ENCODE measurements around the gene ACTRT3. TPM values are rescaled to one million over a fixed set of nuclear protein-coding genes. Genes with fewer than 3 reads are reported as not detected.

Gene ACTRT3
- total and polyA plus RNA-seq, 2 donors (not counting 3 experiments of a cell fraction or from before 2014, with no cell fraction given), result 2.6 to 3.3 TPM

DNA sequence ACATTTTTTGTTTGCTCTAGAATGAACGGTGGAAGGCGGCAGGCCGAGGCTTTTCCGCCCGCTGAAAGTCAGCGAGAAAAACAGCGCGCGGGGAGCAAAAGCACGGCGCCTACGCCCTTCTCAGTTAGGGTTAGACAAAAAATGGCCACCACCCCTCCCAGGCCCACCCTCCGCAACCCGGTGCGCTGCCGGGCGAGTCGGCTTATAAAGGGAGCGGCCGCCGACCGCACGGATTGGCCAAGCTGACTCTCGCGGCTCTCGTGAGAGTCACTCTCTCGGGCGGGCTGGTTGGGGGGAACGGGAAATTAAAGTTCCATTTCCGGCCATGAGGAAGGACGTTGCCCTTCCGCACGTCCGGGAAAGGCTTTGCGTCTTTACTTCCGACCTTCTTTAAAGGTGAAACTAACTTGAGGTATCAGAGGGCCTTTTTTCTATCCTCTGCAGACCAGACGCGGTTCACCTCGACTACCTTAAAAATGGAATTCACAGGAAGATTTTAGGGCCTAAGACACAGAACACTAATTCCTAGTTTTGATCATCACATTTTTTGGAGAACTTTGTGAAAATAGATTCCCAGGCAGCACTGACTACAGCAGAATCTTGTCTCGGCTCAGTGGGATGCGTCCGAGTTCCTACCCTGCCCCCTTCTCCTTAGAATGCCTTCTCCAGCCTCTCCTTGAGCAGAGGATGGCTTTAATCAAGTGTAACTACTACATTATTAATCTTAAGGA is 4.3 kb downstream of the ACTRT3 start, which contains the start of gene TERC:
Gene TERC (minus strand): TSS at position 179 of the 731 bp plus-strand sequence.
- Histone ChIP-seq H3K79me2 (ENCODE audit: control insufficient read depth, insufficient read depth, low read length) (no peaks in the 10 kb centered on the region), H3K4me2 (ENCODE audit: insufficient read depth, low read length) (peak within 1 kb of the TSS; percentile 74), H3K9me1 (replicated peaks; ENCODE audit: control insufficient read depth, extremely low read depth, insufficient read depth, low read length) (no peaks in the 10 kb centered on the region), H3K27me3 (ENCODE audit: control insufficient read depth in 2 of 2, insufficient read depth in 2 of 2, low read length in 2 of 2) (no peaks in the 10 kb centered on the region), H3K4me1 (ENCODE audit: control insufficient read depth, extremely low read depth, insufficient read depth, low read length) (peaks cover 7% of the 10 kb centered on the region), H3K36me3 (ENCODE audit: control insufficient read depth in 2 of 2, extremely low read depth in 1 of 2, insufficient read depth in 2 of 2, low read length in 2 of 2) (no peaks in the 10 kb centered on the region), H4K20me1 (replicated peaks; ENCODE audit: control insufficient read depth, extremely low read depth, insufficient read depth, low read length) (no peaks in the 10 kb centered on the region), H3K4me3 (replicated peaks in 1 of 3; ENCODE audit: insufficient read depth in 1 of 3, low read depth in 1 of 3, low read length in 3 of 3) (peak within 1 kb of the TSS; percentile 36 to 53 (median 41)), H3K9ac (replicated peaks; ENCODE audit: extremely low read depth, insufficient read depth, low read length) (peak within 1 kb of the TSS; percentile 70), H2AFZ (ENCODE audit: low read depth, low read length) (peak within 1 kb of the TSS; percentile 65), H3K27ac (ENCODE audit: insufficient read depth, low read depth, low read length) (peak within 1 kb of the TSS; percentile 31), H3K9me3 (replicated peaks; ENCODE audit: control insufficient read depth, insufficient read depth, low read length) (no peaks in the 10 kb centered on the region)
- TF ChIP-seq, protein P1, sequence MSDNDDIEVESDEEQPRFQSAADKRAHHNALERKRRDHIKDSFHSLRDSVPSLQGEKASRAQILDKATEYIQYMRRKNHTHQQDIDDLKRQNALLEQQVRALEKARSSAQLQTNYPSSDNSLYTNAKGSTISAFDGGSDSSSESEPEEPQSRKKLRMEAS (IDR thresholded peaks at IDR 0.05; ENCODE audit: insufficient read depth, insufficient read length), result no peak
- no peak for TF ChIP-seq EZH2 (IDR thresholded peaks at IDR 0.05; ENCODE audit: borderline replicate concordance, low read depth, low read length, severe bottlenecking)
- no peak for TF ChIP-seq FOS (IDR thresholded peaks at IDR 0.05; ENCODE audit: borderline replicate concordance, insufficient read depth, low read length)
- TF ChIP-seq POLR2A (IDR thresholded peaks at IDR 0.05; ENCODE audit: low read depth, low read length), result peak; percentile 77
- no peak for TF ChIP-seq MYC (IDR thresholded peaks at IDR 0.05; ENCODE audit: low read depth, low read length)
- peak; percentile 93 for TF ChIP-seq POLR2AphosphoS5 (IDR thresholded peaks at IDR 0.05; ENCODE audit: insufficient read depth, low read depth, low read length)
- no peak for TF ChIP-seq GATA2 (IDR thresholded peaks at IDR 0.05; ENCODE audit: insufficient read depth, insufficient read length, low read depth, low read length)
- TF ChIP-seq, protein P2, sequence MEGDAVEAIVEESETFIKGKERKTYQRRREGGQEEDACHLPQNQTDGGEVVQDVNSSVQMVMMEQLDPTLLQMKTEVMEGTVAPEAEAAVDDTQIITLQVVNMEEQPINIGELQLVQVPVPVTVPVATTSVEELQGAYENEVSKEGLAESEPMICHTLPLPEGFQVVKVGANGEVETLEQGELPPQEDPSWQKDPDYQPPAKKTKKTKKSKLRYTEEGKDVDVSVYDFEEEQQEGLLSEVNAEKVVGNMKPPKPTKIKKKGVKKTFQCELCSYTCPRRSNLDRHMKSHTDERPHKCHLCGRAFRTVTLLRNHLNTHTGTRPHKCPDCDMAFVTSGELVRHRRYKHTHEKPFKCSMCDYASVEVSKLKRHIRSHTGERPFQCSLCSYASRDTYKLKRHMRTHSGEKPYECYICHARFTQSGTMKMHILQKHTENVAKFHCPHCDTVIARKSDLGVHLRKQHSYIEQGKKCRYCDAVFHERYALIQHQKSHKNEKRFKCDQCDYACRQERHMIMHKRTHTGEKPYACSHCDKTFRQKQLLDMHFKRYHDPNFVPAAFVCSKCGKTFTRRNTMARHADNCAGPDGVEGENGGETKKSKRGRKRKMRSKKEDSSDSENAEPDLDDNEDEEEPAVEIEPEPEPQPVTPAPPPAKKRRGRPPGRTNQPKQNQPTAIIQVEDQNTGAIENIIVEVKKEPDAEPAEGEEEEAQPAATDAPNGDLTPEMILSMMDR (IDR thresholded peaks at IDR 0.05; ENCODE audit: extremely low read depth in 1 of 2, insufficient read depth in 1 of 2, low read depth in 1 of 2, low read length in 2 of 2), result no peak
- TF ChIP-seq JUN (IDR thresholded peaks at IDR 0.05; ENCODE audit: borderline replicate concordance, insufficient read depth, insufficient read length, low read depth), result no peak
- dilution Hi-C loops (cut with MboI; ENCODE audit: extremely low pct_ligation_motif_present, low sequenced_read_pairs), result no loop called here
- peak; percentile 77 for DNase-seq (ENCODE audit: low read depth, low spot score)
- ChIA-PET POLR2A (no interaction called here), CTCF (interaction anchor here (1.9 kb wide), 1 partner anchor 8 kb away, joined by 5 read pairs; the partner anchor contains the start of gene MYNN)
- intact Hi-C loops (cut with micrococcal nuclease), result loop anchor here (1.0 to 2.0 kb wide), 2 partner anchors 8 to 202 kb away; partner anchors contain the start of genes MYNN and SEC62
- BruUV-seq (replicated peaks), result no TSS peak
- peak; percentile 91 for FAIRE-seq
